ENCODE data around the gene KCNH2. TPM values are rescaled to one million over a fixed set of nuclear protein-coding genes. Genes with fewer than 3 reads are reported as not detected.

The KCNH2 gene
- total and polyA plus RNA-seq, 2 donors (not counting 1 experiment from before 2014, with no cell fraction given) = 0.86 to 2.7 TPM

DNA sequence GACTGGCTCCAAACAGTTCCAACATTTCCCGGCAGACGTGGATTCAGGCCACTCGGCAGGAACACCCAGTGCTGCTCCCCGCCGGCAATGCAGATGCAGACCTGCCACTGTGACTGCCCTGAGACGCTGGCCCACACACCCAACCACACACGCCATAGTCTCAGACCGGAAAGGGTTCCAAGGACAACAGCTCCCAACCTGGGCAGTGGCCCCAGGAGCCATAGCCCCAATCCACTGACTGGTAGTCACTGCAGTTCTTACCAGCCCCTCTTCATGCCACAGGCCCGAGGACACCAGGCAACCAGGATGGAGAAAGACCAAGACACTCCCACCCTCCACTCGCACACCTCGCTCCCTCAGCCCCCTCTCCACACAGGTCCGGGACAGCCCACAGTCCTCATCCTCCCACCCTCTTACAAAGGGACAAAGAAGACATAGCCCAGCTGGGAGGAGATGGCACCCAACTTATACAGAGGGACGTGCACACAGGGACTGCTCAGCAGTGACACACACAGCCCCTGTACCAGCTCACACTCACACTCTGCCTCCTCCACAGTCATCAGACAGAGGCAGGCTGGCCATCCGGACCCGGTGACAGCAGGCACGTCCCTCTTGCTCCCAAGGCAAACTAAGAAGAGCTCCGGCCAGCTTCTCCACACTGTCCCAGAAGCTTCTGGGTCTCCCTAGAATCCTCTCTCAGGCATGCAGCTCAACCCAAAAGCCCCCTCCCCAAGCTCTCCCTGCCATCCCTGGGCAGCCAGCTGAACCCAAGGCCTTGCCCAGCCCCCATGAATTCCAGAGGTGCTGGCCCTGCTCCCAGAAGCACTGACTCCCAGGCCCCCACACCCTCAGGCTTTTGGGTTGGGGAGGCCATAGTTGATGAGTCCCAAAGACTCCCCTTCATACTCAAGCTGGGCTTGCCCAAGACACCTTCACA lies 24.8 kb downstream of the KCNH2 start:
- peaks cover 43% of the 10 kb centered on the region for H3K27me3 Mint-ChIP-seq
- no peaks in the 10 kb centered on the region for H3K9me3 ChIP-seq (ENCODE audit: control extremely low read depth in 1 of 3, control insufficient read depth in 2 of 3, insufficient read depth in 1 of 3, low read length in 2 of 3)
- H3K9ac ChIP-seq (ENCODE audit: low read length) = no peak overlapping the region
- no peaks in the 10 kb centered on the region for H3K4me1 ChIP-seq (ENCODE audit: control insufficient read depth in 2 of 2, insufficient read depth in 2 of 2, low read length in 2 of 2)
- no peak overlapping the region for H2AFZ ChIP-seq (ENCODE audit: insufficient read depth, low read depth, low read length, poor library complexity, severe bottlenecking)
- H3K4me2 ChIP-seq (replicated peaks; ENCODE audit: low read depth, low read length, poor library complexity, severe bottlenecking) = no peak overlapping the region
- H3K27ac Mint-ChIP-seq = no peak overlapping the region
- no peak overlapping the region for H3K27ac ChIP-seq (ENCODE audit: low read length in 2 of 2)
- 92% methylated on average over 17 of the region's 17 CpGs for WGBS (ENCODE audit: insufficient coverage)
- ChIA-PET POLR2A (no interaction called here), CTCF (interaction anchor here (0.5 to 1.6 kb wide), 4 partner anchors 10 to 1568 kb away, joined by 3 to 5 read pairs (median 3); no protein-coding TSS in a partner anchor)
- no peak for TF ChIP-seq EZH2 (IDR thresholded peaks at IDR 0.05; ENCODE audit: borderline replicate concordance, insufficient read depth, low read depth, low read length, poor library complexity, severe bottlenecking)
- TF ChIP-seq, protein P1, sequence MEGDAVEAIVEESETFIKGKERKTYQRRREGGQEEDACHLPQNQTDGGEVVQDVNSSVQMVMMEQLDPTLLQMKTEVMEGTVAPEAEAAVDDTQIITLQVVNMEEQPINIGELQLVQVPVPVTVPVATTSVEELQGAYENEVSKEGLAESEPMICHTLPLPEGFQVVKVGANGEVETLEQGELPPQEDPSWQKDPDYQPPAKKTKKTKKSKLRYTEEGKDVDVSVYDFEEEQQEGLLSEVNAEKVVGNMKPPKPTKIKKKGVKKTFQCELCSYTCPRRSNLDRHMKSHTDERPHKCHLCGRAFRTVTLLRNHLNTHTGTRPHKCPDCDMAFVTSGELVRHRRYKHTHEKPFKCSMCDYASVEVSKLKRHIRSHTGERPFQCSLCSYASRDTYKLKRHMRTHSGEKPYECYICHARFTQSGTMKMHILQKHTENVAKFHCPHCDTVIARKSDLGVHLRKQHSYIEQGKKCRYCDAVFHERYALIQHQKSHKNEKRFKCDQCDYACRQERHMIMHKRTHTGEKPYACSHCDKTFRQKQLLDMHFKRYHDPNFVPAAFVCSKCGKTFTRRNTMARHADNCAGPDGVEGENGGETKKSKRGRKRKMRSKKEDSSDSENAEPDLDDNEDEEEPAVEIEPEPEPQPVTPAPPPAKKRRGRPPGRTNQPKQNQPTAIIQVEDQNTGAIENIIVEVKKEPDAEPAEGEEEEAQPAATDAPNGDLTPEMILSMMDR (IDR thresholded peaks at IDR 0.05) = no peak
- no peaks in the 10 kb centered on the region for H3K4me1 Mint-ChIP-seq
- no peaks in the 10 kb centered on the region for H3K36me3 ChIP-seq (replicated peaks in 1 of 2; ENCODE audit: control extremely low read depth in 1 of 2, control insufficient read depth in 1 of 2, extremely low read depth in 1 of 2, insufficient read depth in 2 of 2, low read length in 1 of 2)
- H3K9me3 Mint-ChIP-seq (ENCODE audit: insufficient read depth) = no peaks in the 10 kb centered on the region
- peaks cover 0 to 25% (median 0%) of the 10 kb centered on the region in 4 experiments for H3K27me3 ChIP-seq (replicated peaks in 1 of 4; ENCODE audit: control extremely low read depth in 1 of 4, control insufficient read depth in 3 of 4, insufficient read depth in 4 of 4, low read length in 3 of 4)
- intact Hi-C loops (cut with micrococcal nuclease) = no loop called here
- no peak overlapping the region for H3K4me3 Mint-ChIP-seq
- no peaks in the 10 kb centered on the region for H3K79me2 ChIP-seq (ENCODE audit: control insufficient read depth, insufficient read depth, low read length)
- DNase-seq (no peak), ATAC-seq (ENCODE audit: low read depth) (no peak)
- H3K4me3 ChIP-seq (ENCODE audit: control extremely low read depth in 1 of 5, extremely low read depth in 1 of 5, insufficient read depth in 1 of 5, low read depth in 2 of 5, low read length in 4 of 5) = no peak overlapping the region
- no peaks in the 10 kb centered on the region for H4K20me1 ChIP-seq (ENCODE audit: control insufficient read depth, insufficient read depth, low read length, poor library complexity, severe bottlenecking)
